DMS79 treated with DMSO at 0.1 percent for 48 hours (cell line): Measurements from ENCODE around the gene CITED4.
"Not testable (repeated sequence)": the region's sequence is repeated elsewhere in the genome, so short reads cannot be mapped to it uniquely, and the experiment has no call there.

Experiments
- DNase-seq: peaks from one replicate; lab custom pipeline; 2025; lab: John Stamatoyannopoulos, UW

CITED4 gene

GRCh38 chr1:40862008-40862863, at the start of gene CITED4:
CITED4 (minus strand) TSS chr1:40862363; CDS start chr1:40862127, 236 bp downstream.
- peak; percentile 86 for DNase-seq

- DNase-seq, result no peak
Observed at GRCh38 chr1:40911105-40911504, 48.9 kb upstream of the CITED4 start.

- no peak for DNase-seq
Observed at GRCh38 chr1:40909281-40909680, 47.1 kb upstream of the CITED4 start.

- no peak for DNase-seq
Observed at GRCh38 chr1:40908350-40908749, 46.2 kb upstream of the CITED4 start.

- no peak for DNase-seq
Observed at GRCh38 chr1:40907899-40908298, 45.7 kb upstream of the CITED4 start.

- DNase-seq, result no peak
Observed at GRCh38 chr1:40906781-40907400, 44.7 kb upstream of the CITED4 start.

GRCh38 chr1:40905061-40905460, 42.9 kb upstream of the CITED4 start:
- no peak for DNase-seq

- DNase-seq, result no peak
Observed at GRCh38 chr1:40903106-40903505, 40.9 kb upstream of the CITED4 start.

GRCh38 chr1:40901886-40902852, 40.0 kb upstream of the CITED4 start:
- DNase-seq, result no peak

GRCh38 chr1:40899230-40899870, 37.2 kb upstream of the CITED4 start:
- no peak for DNase-seq

- no peak for DNase-seq
Observed at GRCh38 chr1:40898431-40898901, 36.3 kb upstream of the CITED4 start.

GRCh38 chr1:40897513-40897912, 35.4 kb upstream of the CITED4 start:
- DNase-seq, result no peak

GRCh38 chr1:40896482-40896881, 34.3 kb upstream of the CITED4 start:
- no peak for DNase-seq

GRCh38 chr1:40895601-40896000, 33.4 kb upstream of the CITED4 start:
- DNase-seq, result no peak

GRCh38 chr1:40894858-40895257, 32.7 kb upstream of the CITED4 start:
- not testable (repeated sequence) for DNase-seq

GRCh38 chr1:40894455-40894854, 32.3 kb upstream of the CITED4 start:
- DNase-seq, result no peak

GRCh38 chr1:40893946-40894345, 31.8 kb upstream of the CITED4 start:
- DNase-seq, result no peak

GRCh38 chr1:40892354-40892753, 30.2 kb upstream of the CITED4 start:
- no peak for DNase-seq

GRCh38 chr1:40890771-40891170, 28.6 kb upstream of the CITED4 start:
- DNase-seq, result no peak

GRCh38 chr1:40887652-40888051, 25.5 kb upstream of the CITED4 start:
- DNase-seq, result no peak

- DNase-seq, result no peak
Observed at GRCh38 chr1:40887012-40887378, 24.8 kb upstream of the CITED4 start.
